GM21717 (cell line): ENCODE results near the gene SYNGR3.

Experiments
- ATAC-seq: cut with Tn5 transposase; IDR thresholded peaks from one replicate; pipeline ENCODE4 v1.9.1; 2021; ENCODE audit warnings: mild to moderate bottlenecking, moderate library complexity; ENCODE audit not compliant: unreplicated experiment

The SYNGR3 gene

GRCh38 chr16:1976216-1976520 lies 13.6 kb upstream of the SYNGR3 start:
- ATAC-seq, result no peak

- ATAC-seq, result no peak
Measured at GRCh38 chr16:1976951-1977874, 12.6 kb upstream of the SYNGR3 start.

- ATAC-seq, result no peak
Measured at GRCh38 chr16:1977875-1978268, 11.9 kb upstream of the SYNGR3 start.

- no peak for ATAC-seq
Measured at GRCh38 chr16:1978476-1979120, 11.2 kb upstream of the SYNGR3 start.

- no peak for ATAC-seq
Measured at GRCh38 chr16:1979271-1980029, 10.3 kb upstream of the SYNGR3 start.

GRCh38 chr16:1980030-1980769 lies 9.6 kb upstream of the SYNGR3 start:
- no peak for ATAC-seq

GRCh38 chr16:1980770-1981087 lies 9.0 kb upstream of the SYNGR3 start:
- no peak for ATAC-seq

- ATAC-seq, result no peak
Measured at GRCh38 chr16:1981398-1981836, 8.4 kb upstream of the SYNGR3 start, which contains the start of gene NOXO1. TSS of gene NOXO1 (minus strand) at chr16:1981469. CDS start at chr16:1981179, 290 bp downstream.

GRCh38 chr16:1982013-1982433 lies 7.7 kb upstream of the SYNGR3 start:
- ATAC-seq, result no peak

GRCh38 chr16:1982991-1983543 lies 6.7 kb upstream of the SYNGR3 start:
- ATAC-seq, result no peak

- peak; percentile 50 for ATAC-seq
Measured at GRCh38 chr16:1983544-1984346, 6.0 kb upstream of the SYNGR3 start, which contains the start of gene GFER. TSS of gene GFER (plus strand) at chr16:1984193. CDS start at chr16:1984219, 26 bp downstream.

- peak; percentile 6 for ATAC-seq
Measured at GRCh38 chr16:1984347-1985225, 5.2 kb upstream of the SYNGR3 start.

GRCh38 chr16:1985466-1986150 lies 4.2 kb upstream of the SYNGR3 start:
- no peak for ATAC-seq

GRCh38 chr16:1987198-1987597 lies 2.6 kb upstream of the SYNGR3 start:
- no peak for ATAC-seq

- ATAC-seq, result no peak
Measured at GRCh38 chr16:1990101-1990350, 256 bp downstream of the SYNGR3 start.

- no peak for ATAC-seq
Measured at GRCh38 chr16:1990351-1991134, 773 bp downstream of the SYNGR3 start.

GRCh38 chr16:1991135-1991551 lies 1.4 kb downstream of the SYNGR3 start:
- ATAC-seq, result no peak

- ATAC-seq, result no peak
Measured at GRCh38 chr16:1991588-1991947, 1.8 kb downstream of the SYNGR3 start.
